ENCODE results near the gene DEDD. TPM values are rescaled to one million over a fixed set of nuclear protein-coding genes. Genes with fewer than 3 reads are reported as not detected.

DEDD gene
- total RNA-seq, 4 donors from 2014 or later: 27.5 to 34.6 (median 31.1) TPM

- intact Hi-C loops (cut with DNase I): no loop called here
- H3K27ac ChIP-seq: no peak overlapping the region
- WGBS, 2 donors: 71 to 87% methylated on average over 1 of the region's 1 CpG
Measured at GRCh38 chr1:161138431-161138830, 6.0 kb upstream of the DEDD start.

DNA sequence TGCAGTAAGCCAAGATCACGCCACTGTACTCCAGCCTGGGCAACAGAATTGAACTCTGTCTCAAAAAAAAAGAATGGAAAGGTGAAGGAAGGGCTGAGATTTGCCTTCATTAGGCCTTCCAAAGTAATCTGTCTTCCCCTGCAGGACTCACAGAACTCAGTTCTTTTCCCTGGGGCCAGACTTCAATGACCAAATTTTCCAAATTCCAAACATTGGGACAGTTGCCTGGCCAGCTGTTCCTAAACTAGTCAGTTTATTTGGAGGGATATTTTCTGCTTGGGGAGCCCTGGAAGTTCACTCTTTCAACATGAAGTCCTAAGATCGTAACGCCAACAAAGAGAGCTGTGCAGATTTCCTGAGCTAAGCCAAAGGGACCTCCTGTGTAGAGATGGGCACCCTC lies 5.4 kb upstream of the DEDD start:
- H3K4me3 ChIP-seq (replicated peaks in 1 of 3): no peak overlapping the region
- no peaks in the 10 kb centered on the region for H3K27me3 ChIP-seq
- no peaks in the 10 kb centered on the region for H3K36me3 ChIP-seq
- H3K27ac ChIP-seq: no peak overlapping the region
- H3K9me3 ChIP-seq: no peaks in the 10 kb centered on the region
- intact Hi-C loops (cut with DNase I): no loop called here
- DNase-seq: no peak
- H3K4me1 ChIP-seq: peaks cover 9 to 10% of the 10 kb centered on the region in 2 donors
- no peak for TF ChIP-seq POLR2A (IDR thresholded peaks at IDR 0.05)
- TF ChIP-seq, protein P1, sequence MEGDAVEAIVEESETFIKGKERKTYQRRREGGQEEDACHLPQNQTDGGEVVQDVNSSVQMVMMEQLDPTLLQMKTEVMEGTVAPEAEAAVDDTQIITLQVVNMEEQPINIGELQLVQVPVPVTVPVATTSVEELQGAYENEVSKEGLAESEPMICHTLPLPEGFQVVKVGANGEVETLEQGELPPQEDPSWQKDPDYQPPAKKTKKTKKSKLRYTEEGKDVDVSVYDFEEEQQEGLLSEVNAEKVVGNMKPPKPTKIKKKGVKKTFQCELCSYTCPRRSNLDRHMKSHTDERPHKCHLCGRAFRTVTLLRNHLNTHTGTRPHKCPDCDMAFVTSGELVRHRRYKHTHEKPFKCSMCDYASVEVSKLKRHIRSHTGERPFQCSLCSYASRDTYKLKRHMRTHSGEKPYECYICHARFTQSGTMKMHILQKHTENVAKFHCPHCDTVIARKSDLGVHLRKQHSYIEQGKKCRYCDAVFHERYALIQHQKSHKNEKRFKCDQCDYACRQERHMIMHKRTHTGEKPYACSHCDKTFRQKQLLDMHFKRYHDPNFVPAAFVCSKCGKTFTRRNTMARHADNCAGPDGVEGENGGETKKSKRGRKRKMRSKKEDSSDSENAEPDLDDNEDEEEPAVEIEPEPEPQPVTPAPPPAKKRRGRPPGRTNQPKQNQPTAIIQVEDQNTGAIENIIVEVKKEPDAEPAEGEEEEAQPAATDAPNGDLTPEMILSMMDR (IDR thresholded peaks at IDR 0.05): no peak
- 73 to 75% methylated on average over 3 of the region's 3 CpGs for WGBS, 2 donors

More at GRCh38 chr1:161138431-161138830, 6.0 kb upstream of the DEDD start:
- Histone ChIP-seq H3K27me3 (no peaks in the 10 kb centered on the region), H3K4me1 (peaks cover 8 to 10% of the 10 kb centered on the region in 2 donors), H3K4me3 (replicated peaks in 1 of 3) (no peak overlapping the region), H3K36me3 (no peaks in the 10 kb centered on the region), H3K9me3 (no peaks in the 10 kb centered on the region)
- TF ChIP-seq POLR2A (IDR thresholded peaks at IDR 0.05): no peak
- TF ChIP-seq, protein P1 (IDR thresholded peaks at IDR 0.05): no peak
- no peak for DNase-seq

GRCh38 chr1:161133220-161133740 lies 813 bp upstream of the DEDD start:
- WGBS, 2 donors: 4 to 7% methylated on average over 11 of the region's 11 CpGs
- intact Hi-C loops (cut with DNase I): no loop called here
- Histone ChIP-seq H3K4me3 (replicated peaks in 1 of 3) (peak overlapping the region; percentile 55 to 82 (median 72)), H3K9me3 (no peaks in the 10 kb centered on the region), H3K27me3 (no peaks in the 10 kb centered on the region), H3K27ac (peak overlapping the region; percentile 86 to 98 (median 89)), H3K4me1 (peaks cover 20 to 28% of the 10 kb centered on the region in 2 donors), H3K36me3 (peaks cover 4 to 5% of the 10 kb centered on the region in 2 donors)
- DNase-seq: no peak
- TF ChIP-seq, protein P1 (IDR thresholded peaks at IDR 0.05): no peak
- no peak for TF ChIP-seq POLR2A (IDR thresholded peaks at IDR 0.05)

GRCh38 chr1:161131523-161132409 lies 701 bp downstream of the DEDD start:
- Histone ChIP-seq H3K36me3 (peaks cover 10% of the 10 kb centered on the region in 2 donors), H3K27ac (peak overlapping the region; percentile 86 to 98 (median 89)), H3K27me3 (no peaks in the 10 kb centered on the region), H3K4me1 (peaks cover 20 to 28% of the 10 kb centered on the region in 2 donors), H3K4me3 (replicated peaks in 1 of 3) (peak overlapping the region; percentile 55 to 82 (median 72)), H3K9me3 (no peaks in the 10 kb centered on the region)
- TF ChIP-seq, protein P1 (IDR thresholded peaks at IDR 0.05): no peak
- TF ChIP-seq POLR2A (IDR thresholded peaks at IDR 0.05): peak in 1 of 2 donors; percentile 12
- intact Hi-C loops (cut with DNase I): no loop called here
- 2 to 3% methylated on average over 22 of the region's 22 CpGs for WGBS, 2 donors
- peak; percentile 31 to 35 for DNase-seq

- intact Hi-C loops (cut with DNase I): no loop called here
- no peak for DNase-seq
- no peaks in the 10 kb centered on the region for H3K9me3 ChIP-seq
- WGBS, 2 donors: 61 to 65% methylated on average over 1 of the region's 1 CpG
- no peak overlapping the region for H3K27ac ChIP-seq
- H3K4me3 ChIP-seq (replicated peaks in 1 of 3): no peak overlapping the region
- H3K4me1 ChIP-seq: peaks cover 20 to 28% of the 10 kb centered on the region in 2 donors
- TF ChIP-seq, protein P1 (IDR thresholded peaks at IDR 0.05): no peak
- no peak for TF ChIP-seq POLR2A (IDR thresholded peaks at IDR 0.05)
- no peaks in the 10 kb centered on the region for H3K27me3 ChIP-seq
- H3K36me3 ChIP-seq: peaks cover 10% of the 10 kb centered on the region in 2 donors
Measured at GRCh38 chr1:161130266-161130665, 2.2 kb downstream of the DEDD start.
